GM12892 (cell line): Measurements from ENCODE around the gene TTC39A.
"Not testable (repeated sequence)": the region's sequence is repeated elsewhere in the genome, so short reads cannot be mapped to it uniquely, and the experiment has no call there.

Source experiments
- POLR2A ChIP-seq: IDR thresholded peaks from 2 replicates; pipeline ENCODE4 v1.6.1; 2011; ENCODE audit warnings: low read depth, low read length, control low read depth
- POLR2AphosphoS5 ChIP-seq: IDR thresholded peaks from 2 replicates; pipeline ENCODE4 v1.6.1; 2011; ENCODE audit warnings: low read depth, low read length, control low read depth
- TAF1 ChIP-seq: IDR thresholded peaks from 2 replicates; pipeline ENCODE4 v1.6.1; 2011; ENCODE audit warnings: low read depth, mild to moderate bottlenecking, control low read depth, low read length, borderline replicate concordance

- TF ChIP-seq POLR2A, POLR2AphosphoS5, TAF1: not testable (repeated sequence)
Observed at GRCh38 chr1:51325011-51325385, 5.4 kb downstream of the TTC39A start.
